ENCODE results near the gene C16orf87. TPM values are rescaled to one million over a fixed set of nuclear protein-coding genes. Genes with fewer than 3 reads are reported as not detected.
A peak's percentile ranks its signal among the peaks of the same experiment; 100 is the strongest.

C16orf87 gene
- total RNA-seq, 1 experiment from 2014 or later = 8.7 TPM

DNA sequence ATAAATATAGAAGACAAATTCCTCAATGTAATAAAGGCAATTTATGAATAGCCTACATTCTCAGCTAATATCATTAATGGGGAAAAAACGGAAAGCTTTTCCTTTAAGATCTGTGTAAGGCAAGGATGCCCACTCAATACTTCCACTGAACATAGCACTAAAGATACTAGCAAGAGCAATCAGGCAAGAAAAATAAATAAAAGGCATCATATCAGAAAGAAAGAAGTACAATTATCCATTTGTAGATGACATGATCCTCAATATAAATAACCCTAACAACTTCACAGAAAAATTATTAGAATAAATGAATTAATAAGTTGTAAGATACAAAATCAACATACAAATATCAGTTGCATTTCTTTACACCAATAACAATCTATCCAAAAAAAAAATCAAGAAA is 37.1 kb downstream of the C16orf87 start:
- Histone ChIP-seq H3K9me3 (ENCODE audit: control insufficient read depth, insufficient read depth, low read depth, low read length) (no peaks in the 10 kb centered on the region), H3K27me3 (ENCODE audit: control insufficient read depth, insufficient read depth, low read length) (no peaks in the 10 kb centered on the region), H3K27ac (ENCODE audit: low read length) (no peak overlapping the region), H3K4me3 (ENCODE audit: low read depth in 2 of 2, low read length in 2 of 2) (no peak overlapping the region), H3K36me3 (ENCODE audit: control insufficient read depth, insufficient read depth, low read length) (no peaks in the 10 kb centered on the region), H3K4me1 (ENCODE audit: control insufficient read depth, insufficient read depth, low read length) (no peaks in the 10 kb centered on the region)
- CTCF ChIA-PET = no interaction called here
- intact Hi-C loops (cut with micrococcal nuclease; ENCODE audit: unreplicated experiment) = loop anchor here (5.0 kb wide), 1 partner anchor 107 kb away; the partner anchor contains the start of genes ORC6 and VPS35
- in situ Hi-C loops (cut with HindIII; ENCODE audit: low pct_unique_long_range_greater_than_20kb, low sequenced_read_pairs) = no loop called here
- no peak for ATAC-seq
- no TSS peak for BruUV-seq (replicated peaks)
- TF ChIP-seq, protein P1, sequence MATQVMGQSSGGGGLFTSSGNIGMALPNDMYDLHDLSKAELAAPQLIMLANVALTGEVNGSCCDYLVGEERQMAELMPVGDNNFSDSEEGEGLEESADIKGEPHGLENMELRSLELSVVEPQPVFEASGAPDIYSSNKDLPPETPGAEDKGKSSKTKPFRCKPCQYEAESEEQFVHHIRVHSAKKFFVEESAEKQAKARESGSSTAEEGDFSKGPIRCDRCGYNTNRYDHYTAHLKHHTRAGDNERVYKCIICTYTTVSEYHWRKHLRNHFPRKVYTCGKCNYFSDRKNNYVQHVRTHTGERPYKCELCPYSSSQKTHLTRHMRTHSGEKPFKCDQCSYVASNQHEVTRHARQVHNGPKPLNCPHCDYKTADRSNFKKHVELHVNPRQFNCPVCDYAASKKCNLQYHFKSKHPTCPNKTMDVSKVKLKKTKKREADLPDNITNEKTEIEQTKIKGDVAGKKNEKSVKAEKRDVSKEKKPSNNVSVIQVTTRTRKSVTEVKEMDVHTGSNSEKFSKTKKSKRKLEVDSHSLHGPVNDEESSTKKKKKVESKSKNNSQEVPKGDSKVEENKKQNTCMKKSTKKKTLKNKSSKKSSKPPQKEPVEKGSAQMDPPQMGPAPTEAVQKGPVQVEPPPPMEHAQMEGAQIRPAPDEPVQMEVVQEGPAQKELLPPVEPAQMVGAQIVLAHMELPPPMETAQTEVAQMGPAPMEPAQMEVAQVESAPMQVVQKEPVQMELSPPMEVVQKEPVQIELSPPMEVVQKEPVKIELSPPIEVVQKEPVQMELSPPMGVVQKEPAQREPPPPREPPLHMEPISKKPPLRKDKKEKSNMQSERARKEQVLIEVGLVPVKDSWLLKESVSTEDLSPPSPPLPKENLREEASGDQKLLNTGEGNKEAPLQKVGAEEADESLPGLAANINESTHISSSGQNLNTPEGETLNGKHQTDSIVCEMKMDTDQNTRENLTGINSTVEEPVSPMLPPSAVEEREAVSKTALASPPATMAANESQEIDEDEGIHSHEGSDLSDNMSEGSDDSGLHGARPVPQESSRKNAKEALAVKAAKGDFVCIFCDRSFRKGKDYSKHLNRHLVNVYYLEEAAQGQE (IDR thresholded peaks at IDR 0.05; ENCODE audit: insufficient read depth in 1 of 2, low read depth in 2 of 2, low read length in 1 of 2) = no peak
- DNase-seq (ENCODE audit: low read depth, low spot score) = no peak
- POLR2A ChIA-PET = no interaction called here

DNA sequence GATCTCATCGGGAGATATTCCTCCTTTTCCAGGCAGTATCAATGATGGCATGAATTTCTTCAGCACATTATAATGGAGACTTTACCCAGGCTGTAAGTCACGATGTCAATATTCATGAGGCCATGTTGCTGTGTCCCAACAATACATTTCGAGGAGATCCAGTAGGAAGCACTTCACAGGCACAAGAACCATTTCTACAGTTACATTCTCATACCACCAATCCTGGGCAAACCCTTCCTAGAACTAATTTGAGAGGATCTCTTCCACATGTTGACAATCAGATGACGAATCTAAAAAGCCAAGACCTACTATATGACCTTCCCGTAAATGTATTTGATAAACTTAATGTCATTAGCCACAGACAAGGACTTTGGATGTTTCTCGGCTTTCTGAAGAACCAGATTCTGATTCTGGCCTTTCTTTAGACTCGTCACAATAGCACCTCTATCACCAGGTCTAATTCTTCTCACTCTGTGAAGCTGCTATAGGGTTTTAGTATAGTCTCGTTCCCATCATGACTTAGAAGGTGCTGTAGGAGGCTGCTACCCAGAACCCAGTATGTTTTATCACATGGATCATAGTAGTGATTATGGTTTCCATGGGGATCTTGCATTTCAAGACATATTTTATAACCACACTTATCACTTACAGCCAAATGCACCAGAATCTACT is 40.2 kb downstream of the C16orf87 start:
- POLR2A ChIA-PET = no interaction called here
- Histone ChIP-seq H3K36me3 (ENCODE audit: control insufficient read depth, insufficient read depth, low read length) (no peaks in the 10 kb centered on the region), H3K9me3 (ENCODE audit: control insufficient read depth, insufficient read depth, low read depth, low read length) (no peaks in the 10 kb centered on the region; the same call in 1 of the 2 replicates), H3K4me3 (ENCODE audit: low read depth in 2 of 2, low read length in 2 of 2) (peak overlapping the region; percentile 59 to 63), H3K27me3 (ENCODE audit: control insufficient read depth, insufficient read depth, low read length) (no peaks in the 10 kb centered on the region), H3K27ac (ENCODE audit: low read length) (peak overlapping the region; percentile 51; the same call in 1 of the 2 replicates), H3K4me1 (ENCODE audit: control insufficient read depth, insufficient read depth, low read length) (no peaks in the 10 kb centered on the region)
- in situ Hi-C loops (cut with HindIII; ENCODE audit: low pct_unique_long_range_greater_than_20kb, low sequenced_read_pairs) = no loop called here
- intact Hi-C loops (cut with micrococcal nuclease; ENCODE audit: unreplicated experiment) = loop anchor here (5.0 kb wide), 1 partner anchor 103 kb away; the partner anchor contains the start of genes ORC6 and VPS35
- no TSS peak for BruUV-seq (replicated peaks)
- ATAC-seq (peak; percentile 34; the same call in 1 of the 2 replicates), DNase-seq (ENCODE audit: low read depth, low spot score) (no peak)
- TF ChIP-seq, protein P2, sequence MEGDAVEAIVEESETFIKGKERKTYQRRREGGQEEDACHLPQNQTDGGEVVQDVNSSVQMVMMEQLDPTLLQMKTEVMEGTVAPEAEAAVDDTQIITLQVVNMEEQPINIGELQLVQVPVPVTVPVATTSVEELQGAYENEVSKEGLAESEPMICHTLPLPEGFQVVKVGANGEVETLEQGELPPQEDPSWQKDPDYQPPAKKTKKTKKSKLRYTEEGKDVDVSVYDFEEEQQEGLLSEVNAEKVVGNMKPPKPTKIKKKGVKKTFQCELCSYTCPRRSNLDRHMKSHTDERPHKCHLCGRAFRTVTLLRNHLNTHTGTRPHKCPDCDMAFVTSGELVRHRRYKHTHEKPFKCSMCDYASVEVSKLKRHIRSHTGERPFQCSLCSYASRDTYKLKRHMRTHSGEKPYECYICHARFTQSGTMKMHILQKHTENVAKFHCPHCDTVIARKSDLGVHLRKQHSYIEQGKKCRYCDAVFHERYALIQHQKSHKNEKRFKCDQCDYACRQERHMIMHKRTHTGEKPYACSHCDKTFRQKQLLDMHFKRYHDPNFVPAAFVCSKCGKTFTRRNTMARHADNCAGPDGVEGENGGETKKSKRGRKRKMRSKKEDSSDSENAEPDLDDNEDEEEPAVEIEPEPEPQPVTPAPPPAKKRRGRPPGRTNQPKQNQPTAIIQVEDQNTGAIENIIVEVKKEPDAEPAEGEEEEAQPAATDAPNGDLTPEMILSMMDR (IDR thresholded peaks at IDR 0.05) = no peak
- no peak for TF ChIP-seq SIN3A (IDR thresholded peaks at IDR 0.05; ENCODE audit: borderline replicate concordance, insufficient read depth, low read depth, low read length)
- no peak for TF ChIP-seq POLR2AphosphoS5 (IDR thresholded peaks at IDR 0.05; ENCODE audit: low read depth, low read length)
- no peak for TF ChIP-seq TCF7L2 (IDR thresholded peaks at IDR 0.05; ENCODE audit: low read depth, low read length)
- TF ChIP-seq, protein P1 (IDR thresholded peaks at IDR 0.05; ENCODE audit: insufficient read depth in 1 of 2, low read depth in 2 of 2, low read length in 1 of 2) = no peak
- CTCF ChIA-PET = no interaction called here

Measured in Panc1 (cell line).